Neural cell (in vitro differentiated cells): ENCODE results near the gene CD2. TPM values are rescaled to one million over a fixed set of nuclear protein-coding genes. Genes with fewer than 3 reads are reported as not detected.

Experiments used
- H2AFZ ChIP-seq: fragments of 200-600, 300-800 bp; sonication (generic), shearing (Covaris generic); 2 replicates; pipeline ENCODE4 v1.6.0; 2014; ENCODE audit warnings: low read depth, mild to moderate bottlenecking, antibody characterized with exemption, low read length, moderate library complexity
- H3F3A ChIP-seq: fragments of 200-600 bp; shearing (Covaris generic); 2 replicates; pipeline ENCODE4 v1.6.1; 2016; ENCODE audit warnings: mild to moderate bottlenecking, moderate library complexity, mixed read lengths, antibody characterized with exemption, low read length; ENCODE audit not compliant: insufficient read depth, poor library complexity, severe bottlenecking
- H3K27ac ChIP-seq: fragments of 200-600, 300-800 bp; sonication (generic), shearing (Covaris generic); 2 replicates; pipeline ENCODE4 v1.5.1; 2014; ENCODE audit warnings: mild to moderate bottlenecking, low read length, moderate library complexity
- H3K27me3 ChIP-seq: fragments of 300-800, 200-600 bp; sonication (generic), shearing (Covaris generic); 2 replicates; pipeline ENCODE4 v1.6.0; 2014; ENCODE audit warnings: mild to moderate bottlenecking, low read depth, low read length, moderate library complexity; ENCODE audit not compliant: insufficient read depth
- H3K36me3 ChIP-seq: fragments of 300-800, 200-600 bp; sonication (generic), shearing (Covaris generic); 2 replicates; pipeline ENCODE4 v1.5.1; 2014; ENCODE audit warnings: mild to moderate bottlenecking, antibody characterized with exemption, low read length, moderate library complexity; ENCODE audit not compliant: insufficient read depth
- H3K4me2 ChIP-seq: fragments of 300-800, 200-600 bp; sonication (generic), shearing (Covaris generic); 2 replicates; pipeline ENCODE4 v1.6.0; 2014; ENCODE audit warnings: mild to moderate bottlenecking, low read length
- H3K4me3 ChIP-seq: fragments of 300-800, 200-600 bp; sonication (generic), shearing (Covaris generic); 2 replicates; pipeline ENCODE4 v1.5.1; 2014; ENCODE audit warnings: mild to moderate bottlenecking, low read length, moderate library complexity
- H3K79me2 ChIP-seq: fragments of 200-600 bp; shearing (Covaris generic); replicated peaks from 2 replicates; pipeline ENCODE4 v1.6.0; 2014; ENCODE audit warnings: mild to moderate bottlenecking, low read length, moderate library complexity; ENCODE audit not compliant: insufficient read depth
- H3K9ac ChIP-seq: fragments of 300-800, 200-600 bp; sonication (generic), shearing (Covaris generic); 2 replicates; pipeline ENCODE4 v1.6.1; 2016; ENCODE audit warnings: mild to moderate bottlenecking, low read length, mixed read lengths
- H3K9me2 ChIP-seq: fragments of 200-600 bp; shearing (Covaris generic); 2 replicates; pipeline ENCODE4 v1.6.1; 2016; ENCODE audit warnings: mild to moderate bottlenecking, low read length, mixed read lengths; ENCODE audit not compliant: insufficient read depth
- H3K9me3 ChIP-seq: fragments of 200-600, 300-800 bp; sonication (generic), shearing (Covaris generic); 2 replicates; pipeline ENCODE4 v1.6.1; 2016; ENCODE audit warnings: mild to moderate bottlenecking, mixed run types, low read length, moderate library complexity, mixed read lengths
- H4K20me1 ChIP-seq: fragments of 200-600 bp; shearing (Covaris generic); 2 replicates; pipeline ENCODE4 v1.6.1; 2016; ENCODE audit warnings: mild to moderate bottlenecking, mixed run types; ENCODE audit not compliant: insufficient read depth
- EP300 ChIP-seq: fragments of 450-650 bp; conservative IDR thresholded peaks from 2 replicates; pipeline ENCODE4 v1.6.1; 2014; ENCODE audit warnings: antibody characterized with exemption, mild to moderate bottlenecking, moderate library complexity; ENCODE audit not compliant: poor library complexity, severe bottlenecking
- EZH2 ChIP-seq: fragments of 200-600, 300-800 bp; shearing (Covaris generic), sonication (generic); IDR thresholded peaks from 2 replicates; pipeline ENCODE4 v1.6.1; 2014; ENCODE audit warnings: antibody characterized with exemption, low read length, borderline replicate concordance, mild to moderate bottlenecking; ENCODE audit not compliant: insufficient read depth, poor library complexity, severe bottlenecking
- MXI1 ChIP-seq: fragments of 450-650 bp; conservative IDR thresholded peaks from 2 replicates; pipeline ENCODE4 v1.6.1; 2014; ENCODE audit warnings: antibody characterized with exemption, mild to moderate bottlenecking; ENCODE audit not compliant: poor library complexity, severe bottlenecking
- POLR2AphosphoS5 ChIP-seq: IDR thresholded peaks from 2 replicates; pipeline ENCODE4 v1.6.1; 2012
- RAD21 ChIP-seq: fragments of 450-650 bp; conservative IDR thresholded peaks from 2 replicates; pipeline ENCODE4 v1.6.1; 2014; ENCODE audit warnings: antibody characterized with exemption, mild to moderate bottlenecking, moderate library complexity
- REST ChIP-seq: IDR thresholded peaks from 2 replicates; pipeline ENCODE4 v1.6.1; 2012; ENCODE audit warnings: borderline replicate concordance
- SMC3 ChIP-seq: fragments of 450-650 bp; conservative IDR thresholded peaks from 2 replicates; pipeline ENCODE4 v1.6.1; 2014; ENCODE audit warnings: antibody characterized with exemption, mild to moderate bottlenecking, moderate library complexity; ENCODE audit not compliant: poor library complexity
- polyA plus RNA-seq: library from polyadenylated mRNA; depleted of rRNA; stranded (reverse); fragments of >200 nt; gene quantifications from 2 replicates; pipeline ENCODE4 v1.2.3, GENCODE V29; 2014
- TF ChIP-seq, protein P1 (sequence below): fragments of 450-650 bp; IDR thresholded peaks from 2 replicates; pipeline ENCODE4 v1.5.1; 2014; ENCODE audit warnings: antibody characterized with exemption, mild to moderate bottlenecking, moderate library complexity; ENCODE audit not compliant: poor library complexity, severe bottlenecking

Gene CD2
- polyA plus RNA-seq, 1 donor from 2014 or later: not detected

GRCh38 chr1:116804736-116805135 is 50.5 kb downstream of the CD2 start:
- Histone ChIP-seq H4K20me1 (no peaks in the 10 kb centered on the region), H3K79me2 (no peaks in the 10 kb centered on the region), H3K27me3 (no peaks in the 10 kb centered on the region), H3K9ac (no peak overlapping the region), H3F3A (no peaks in the 10 kb centered on the region), H3K27ac (no peak overlapping the region), H3K9me3 (no peaks in the 10 kb centered on the region), H3K36me3 (no peaks in the 10 kb centered on the region), H3K4me3 (no peak overlapping the region), H3K4me2 (no peak overlapping the region), H2AFZ (no peak overlapping the region), H3K9me2 (no peaks in the 10 kb centered on the region)
- TF ChIP-seq SMC3 (no peak), REST (no peak), EZH2 (no peak)

- no peaks in the 10 kb centered on the region for H3F3A ChIP-seq
- H3K4me2 ChIP-seq: no peak overlapping the region
- no peaks in the 10 kb centered on the region for H3K27me3 ChIP-seq
- H3K79me2 ChIP-seq: no peaks in the 10 kb centered on the region
- no peaks in the 10 kb centered on the region for H3K9me3 ChIP-seq
- TF ChIP-seq RAD21 (no peak), MXI1 (no peak), POLR2AphosphoS5 (no peak), EZH2 (no peak), EP300 (no peak)
- TF ChIP-seq, protein P1, sequence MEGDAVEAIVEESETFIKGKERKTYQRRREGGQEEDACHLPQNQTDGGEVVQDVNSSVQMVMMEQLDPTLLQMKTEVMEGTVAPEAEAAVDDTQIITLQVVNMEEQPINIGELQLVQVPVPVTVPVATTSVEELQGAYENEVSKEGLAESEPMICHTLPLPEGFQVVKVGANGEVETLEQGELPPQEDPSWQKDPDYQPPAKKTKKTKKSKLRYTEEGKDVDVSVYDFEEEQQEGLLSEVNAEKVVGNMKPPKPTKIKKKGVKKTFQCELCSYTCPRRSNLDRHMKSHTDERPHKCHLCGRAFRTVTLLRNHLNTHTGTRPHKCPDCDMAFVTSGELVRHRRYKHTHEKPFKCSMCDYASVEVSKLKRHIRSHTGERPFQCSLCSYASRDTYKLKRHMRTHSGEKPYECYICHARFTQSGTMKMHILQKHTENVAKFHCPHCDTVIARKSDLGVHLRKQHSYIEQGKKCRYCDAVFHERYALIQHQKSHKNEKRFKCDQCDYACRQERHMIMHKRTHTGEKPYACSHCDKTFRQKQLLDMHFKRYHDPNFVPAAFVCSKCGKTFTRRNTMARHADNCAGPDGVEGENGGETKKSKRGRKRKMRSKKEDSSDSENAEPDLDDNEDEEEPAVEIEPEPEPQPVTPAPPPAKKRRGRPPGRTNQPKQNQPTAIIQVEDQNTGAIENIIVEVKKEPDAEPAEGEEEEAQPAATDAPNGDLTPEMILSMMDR: no peak
- H4K20me1 ChIP-seq: no peaks in the 10 kb centered on the region
- no peaks in the 10 kb centered on the region for H3K9me2 ChIP-seq
- no peak overlapping the region for H3K4me3 ChIP-seq
- no peak overlapping the region for H2AFZ ChIP-seq
- H3K27ac ChIP-seq: no peak overlapping the region
- no peak overlapping the region for H3K9ac ChIP-seq
- H3K36me3 ChIP-seq: no peaks in the 10 kb centered on the region
Measured at GRCh38 chr1:116805398-116805797, 51.2 kb downstream of the CD2 start.

DNA sequence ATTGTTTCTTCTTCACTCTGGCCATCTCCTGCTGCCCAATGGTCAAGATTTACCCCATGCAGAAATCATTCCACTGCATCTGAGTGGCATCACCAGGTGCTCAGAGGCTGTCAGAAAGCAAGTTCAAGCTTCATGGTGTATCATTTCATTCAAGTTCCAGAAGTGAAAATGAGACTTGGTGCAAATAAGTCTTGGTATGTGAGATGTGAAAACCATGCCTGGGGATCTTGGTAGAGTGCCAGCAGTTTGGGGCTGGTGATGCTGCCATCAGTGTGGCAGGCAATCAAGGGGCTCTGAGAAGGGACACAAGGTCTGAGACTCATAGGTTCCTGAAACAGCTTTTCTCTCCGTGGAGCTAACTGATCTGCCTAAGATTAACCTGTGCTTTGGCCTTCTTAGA is 52.0 kb downstream of the CD2 start:
- H3K27ac ChIP-seq: no peak overlapping the region
- no peaks in the 10 kb centered on the region for H4K20me1 ChIP-seq
- no peaks in the 10 kb centered on the region for H3K79me2 ChIP-seq
- no peak overlapping the region for H3K4me2 ChIP-seq
- no peaks in the 10 kb centered on the region for H3F3A ChIP-seq
- H3K4me3 ChIP-seq: no peak overlapping the region
- H3K9me3 ChIP-seq: no peaks in the 10 kb centered on the region
- no peak overlapping the region for H3K9ac ChIP-seq
- H2AFZ ChIP-seq: no peak overlapping the region
- H3K9me2 ChIP-seq: no peaks in the 10 kb centered on the region
- H3K36me3 ChIP-seq: no peaks in the 10 kb centered on the region
- no peaks in the 10 kb centered on the region for H3K27me3 ChIP-seq
- TF ChIP-seq RAD21 (no peak), SMC3 (no peak), MXI1 (no peak)
